ENCODE data around the gene RABGGTA. TPM values are rescaled to one million over a fixed set of nuclear protein-coding genes. Genes with fewer than 3 reads are reported as not detected.

RABGGTA gene
- total RNA-seq, 6 experiments from 2014 or later = 11.5 to 28.3 (median 15.2) TPM

DNA sequence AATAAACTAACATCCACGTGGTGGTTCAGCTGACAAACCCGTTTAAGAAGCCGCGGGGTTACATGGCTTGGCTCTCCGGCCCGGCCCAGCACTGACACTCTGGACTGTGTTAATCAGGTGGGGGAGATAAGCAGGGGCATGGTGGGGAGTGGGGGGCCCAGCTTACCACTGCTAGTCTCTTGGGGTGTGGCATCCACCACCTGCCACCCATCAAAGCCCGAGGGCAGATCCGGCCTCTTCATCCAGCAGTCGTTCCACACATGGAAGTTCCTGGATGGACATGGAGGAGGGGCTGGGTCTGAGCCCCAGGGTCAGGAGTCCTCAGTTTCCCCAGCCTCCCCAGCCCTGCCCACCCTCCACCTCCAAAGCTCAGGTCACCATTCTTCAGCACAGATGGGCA, 13.3 kb downstream of the RABGGTA start:
- no peak for ATAC-seq
- WGBS (ENCODE audit: insufficient coverage, low coverage, low lambda C conversion rate, missing lambda C conversion rate) = 61% methylated on average over 2 of the region's 9 CpGs
- Histone ChIP-seq H3K27ac (no peak overlapping the region), H3K9me3 (no peaks in the 10 kb centered on the region), H3K4me1 (no peaks in the 10 kb centered on the region), H3K27me3 (no peaks in the 10 kb centered on the region), H3K36me3 (no peaks in the 10 kb centered on the region), H3K4me3 (no peak overlapping the region)
- no peak for DNase-seq
- TF ChIP-seq, protein P1, sequence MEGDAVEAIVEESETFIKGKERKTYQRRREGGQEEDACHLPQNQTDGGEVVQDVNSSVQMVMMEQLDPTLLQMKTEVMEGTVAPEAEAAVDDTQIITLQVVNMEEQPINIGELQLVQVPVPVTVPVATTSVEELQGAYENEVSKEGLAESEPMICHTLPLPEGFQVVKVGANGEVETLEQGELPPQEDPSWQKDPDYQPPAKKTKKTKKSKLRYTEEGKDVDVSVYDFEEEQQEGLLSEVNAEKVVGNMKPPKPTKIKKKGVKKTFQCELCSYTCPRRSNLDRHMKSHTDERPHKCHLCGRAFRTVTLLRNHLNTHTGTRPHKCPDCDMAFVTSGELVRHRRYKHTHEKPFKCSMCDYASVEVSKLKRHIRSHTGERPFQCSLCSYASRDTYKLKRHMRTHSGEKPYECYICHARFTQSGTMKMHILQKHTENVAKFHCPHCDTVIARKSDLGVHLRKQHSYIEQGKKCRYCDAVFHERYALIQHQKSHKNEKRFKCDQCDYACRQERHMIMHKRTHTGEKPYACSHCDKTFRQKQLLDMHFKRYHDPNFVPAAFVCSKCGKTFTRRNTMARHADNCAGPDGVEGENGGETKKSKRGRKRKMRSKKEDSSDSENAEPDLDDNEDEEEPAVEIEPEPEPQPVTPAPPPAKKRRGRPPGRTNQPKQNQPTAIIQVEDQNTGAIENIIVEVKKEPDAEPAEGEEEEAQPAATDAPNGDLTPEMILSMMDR (IDR thresholded peaks at IDR 0.05) = no peak
- no peak for TF ChIP-seq POLR2A (IDR thresholded peaks at IDR 0.05)
- intact Hi-C loops (cut with DNase I) = no loop called here

DNA sequence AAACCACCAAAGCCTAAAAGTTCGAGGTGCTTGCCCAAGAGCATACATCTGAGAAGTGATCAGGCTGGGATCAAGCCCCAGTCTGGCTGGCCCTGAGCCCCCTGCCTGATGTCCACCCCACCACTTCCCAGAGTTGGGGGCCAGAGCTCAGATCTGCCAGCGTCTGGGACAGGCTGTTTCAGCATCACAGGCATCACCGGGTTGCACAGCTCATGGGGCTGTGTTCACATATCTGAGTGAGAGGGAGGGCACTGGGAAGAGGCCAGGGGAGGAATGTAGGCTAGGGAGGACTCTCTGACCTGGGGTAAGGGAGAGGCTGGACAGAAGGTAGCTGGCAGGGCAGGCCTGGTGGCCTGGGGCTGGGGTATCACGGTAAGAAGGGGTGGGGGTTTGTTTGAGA, 14.4 kb downstream of the RABGGTA start:
- DNase-seq (no peak), ATAC-seq (no peak)
- intact Hi-C loops (cut with DNase I) = no loop called here
- Histone ChIP-seq H3K27me3 (no peaks in the 10 kb centered on the region), H3K9me3 (no peaks in the 10 kb centered on the region), H3K4me3 (no peak overlapping the region), H3K27ac (no peak overlapping the region), H3K36me3 (no peaks in the 10 kb centered on the region), H3K4me1 (no peaks in the 10 kb centered on the region)
- no peak for TF ChIP-seq POLR2A (IDR thresholded peaks at IDR 0.05)
- TF ChIP-seq, protein P1 (IDR thresholded peaks at IDR 0.05) = no peak
- WGBS (ENCODE audit: insufficient coverage, low coverage, low lambda C conversion rate, missing lambda C conversion rate) = 74% methylated on average over 3 of the region's 4 CpGs

DNA sequence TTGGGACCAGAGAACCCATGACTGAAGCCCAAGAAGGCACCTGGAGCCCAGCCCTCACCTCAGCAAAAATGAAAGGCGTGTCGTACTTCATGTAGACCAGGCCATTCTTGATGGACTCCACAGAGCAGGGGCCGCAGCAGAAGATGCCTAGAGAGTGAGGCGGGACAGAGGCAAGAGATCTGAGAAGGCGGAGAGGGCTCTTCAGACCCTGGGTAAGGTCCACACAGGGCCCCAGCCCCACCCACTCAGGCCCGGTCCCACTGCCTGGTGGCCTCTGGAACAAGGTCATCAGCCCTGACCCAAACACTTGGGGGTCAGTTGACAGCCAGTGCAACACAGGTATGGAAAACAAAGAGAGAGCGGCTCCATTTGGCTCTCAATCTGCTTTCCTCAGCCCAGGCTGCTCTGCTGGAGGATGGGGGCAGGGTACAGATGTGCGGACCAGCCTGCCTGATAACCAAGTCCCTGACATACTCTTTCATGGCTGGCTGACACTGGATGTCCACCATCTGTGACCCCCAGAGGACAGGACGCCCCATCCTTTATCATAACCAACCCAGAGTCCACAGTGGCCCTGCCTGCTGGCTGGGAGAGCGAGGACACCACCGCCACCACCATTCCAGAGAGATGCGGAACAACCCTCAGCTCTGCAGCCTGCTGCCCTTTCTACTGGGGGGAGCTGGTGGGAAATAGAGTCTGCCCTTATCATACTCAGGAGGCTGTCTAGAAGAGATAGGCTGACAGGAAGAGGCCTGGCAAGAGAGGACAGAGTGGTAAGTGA, 15.3 kb downstream of the RABGGTA start:
- DNase-seq (no peak), ATAC-seq (no peak)
- no peaks in the 10 kb centered on the region for H3K36me3 ChIP-seq
- H3K27ac ChIP-seq = no peak overlapping the region
- 93% methylated on average over 3 of the region's 12 CpGs for WGBS (ENCODE audit: insufficient coverage, low coverage, low lambda C conversion rate, missing lambda C conversion rate)
- H3K4me3 ChIP-seq = no peak overlapping the region
- no peaks in the 10 kb centered on the region for H3K4me1 ChIP-seq
- H3K27me3 ChIP-seq = no peaks in the 10 kb centered on the region
- intact Hi-C loops (cut with DNase I) = no loop called here
- H3K9me3 ChIP-seq = no peaks in the 10 kb centered on the region
- no peak for TF ChIP-seq POLR2A (IDR thresholded peaks at IDR 0.05)
- TF ChIP-seq, protein P1 (IDR thresholded peaks at IDR 0.05) = no peak

DNA sequence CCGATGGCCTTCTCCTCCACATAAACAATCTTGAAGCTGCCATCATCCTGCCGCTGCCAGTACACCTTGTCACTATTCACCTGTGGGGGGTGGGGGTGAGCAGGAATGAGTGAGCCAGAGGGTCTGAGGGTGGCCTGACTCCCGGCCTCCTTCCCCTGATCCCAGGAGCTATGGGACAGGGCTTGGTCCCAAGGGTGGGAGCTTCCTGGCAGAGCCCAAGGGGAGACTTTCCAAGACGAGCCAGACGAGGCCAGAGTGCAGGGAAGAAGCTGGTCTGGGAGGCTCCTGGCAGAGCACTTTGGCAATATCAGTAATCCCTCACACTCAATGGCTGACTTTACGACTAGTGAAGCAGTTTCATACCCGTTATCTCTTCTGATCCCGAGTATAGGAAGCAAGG, 16.0 kb downstream of the RABGGTA start:
- TF ChIP-seq, protein P1 (IDR thresholded peaks at IDR 0.05) = no peak
- TF ChIP-seq POLR2A (IDR thresholded peaks at IDR 0.05) = no peak
- H3K9me3 ChIP-seq = no peaks in the 10 kb centered on the region
- DNase-seq = no peak
- intact Hi-C loops (cut with DNase I) = no loop called here
- no peaks in the 10 kb centered on the region for H3K36me3 ChIP-seq
- 95% methylated on average over 3 of the region's 8 CpGs for WGBS (ENCODE audit: insufficient coverage, low coverage, low lambda C conversion rate, missing lambda C conversion rate)
- H3K4me1 ChIP-seq = no peaks in the 10 kb centered on the region
- H3K27ac ChIP-seq = no peak overlapping the region
- H3K4me3 ChIP-seq = no peak overlapping the region
- H3K27me3 ChIP-seq = no peaks in the 10 kb centered on the region
- ATAC-seq = no peak

Data from right lobe of liver (tissue), 6 donors.